HG03066 (cell line): ENCODE data around the gene SPATS2.

Experiments used
- ATAC-seq: cut with Tn5 transposase; IDR thresholded peaks from one replicate; pipeline ENCODE4 v1.9.1; 2021; ENCODE audit warnings: low read depth; ENCODE audit not compliant: unreplicated experiment

Gene SPATS2

DNA sequence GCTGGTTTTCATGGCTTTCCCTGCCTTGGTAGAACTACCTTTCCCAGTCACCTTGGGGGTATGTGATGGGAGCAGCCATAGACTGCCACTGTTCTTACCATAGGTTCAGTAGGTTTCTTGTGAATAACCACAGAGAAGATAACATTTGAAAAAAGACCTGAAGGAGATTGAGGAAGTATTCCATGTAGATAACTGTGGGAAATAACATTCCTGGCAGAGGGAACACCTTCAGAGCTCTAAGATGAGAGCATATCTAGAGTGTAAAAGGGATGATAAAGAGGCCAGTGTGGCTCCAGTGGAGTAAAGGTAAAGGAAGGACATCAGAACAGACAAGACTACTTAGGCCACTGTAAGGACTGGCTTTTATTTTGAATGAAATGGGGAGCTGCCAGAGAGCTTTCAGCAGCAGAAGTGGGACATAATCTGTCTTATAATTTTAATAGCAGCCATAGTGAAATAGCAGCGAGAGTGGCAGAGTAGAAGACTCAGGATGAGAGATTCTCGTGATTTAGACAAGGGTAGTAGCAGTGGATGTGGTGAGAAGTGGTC is 88.9 kb downstream of the SPATS2 start:
- no peak for ATAC-seq

GRCh38 chr12:49458816-49459215 is 91.6 kb downstream of the SPATS2 start:
- ATAC-seq, result no peak

- no peak for ATAC-seq
Observed at GRCh38 chr12:49461221-49461620, 94.0 kb downstream of the SPATS2 start.

DNA sequence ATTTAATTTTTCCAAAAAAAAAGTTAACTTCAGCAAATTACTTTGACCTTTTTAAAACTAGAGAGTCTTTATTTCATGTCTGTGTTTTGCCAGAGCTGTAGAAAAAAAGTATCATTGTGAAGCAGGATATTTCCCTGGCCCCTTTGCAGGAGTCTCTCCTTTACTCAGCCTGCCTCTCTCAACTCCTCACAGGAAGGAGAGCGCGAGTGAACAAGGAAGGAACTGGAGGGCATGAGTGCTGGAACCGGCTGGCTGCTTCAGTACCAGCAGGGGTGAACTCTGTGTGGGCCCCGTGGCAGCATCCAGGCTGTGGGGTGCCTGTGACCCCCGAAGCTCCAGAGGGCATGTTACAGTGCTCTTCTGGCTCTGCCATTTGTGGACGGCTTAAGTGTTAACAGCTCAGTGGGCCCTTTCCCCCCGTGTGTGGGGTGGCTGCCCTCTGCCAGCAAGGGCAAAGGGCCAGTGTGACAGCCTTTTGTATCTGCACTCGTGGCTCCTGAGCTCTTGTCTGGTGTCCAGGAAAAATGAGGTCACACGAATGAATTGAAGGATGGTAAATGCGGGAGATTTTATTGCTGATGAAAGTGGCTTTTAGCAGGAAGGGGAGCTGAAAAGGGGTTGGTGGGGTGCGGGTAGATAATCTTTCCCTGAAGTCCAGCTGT is 95.0 kb downstream of the SPATS2 start:
- no peak for ATAC-seq

DNA sequence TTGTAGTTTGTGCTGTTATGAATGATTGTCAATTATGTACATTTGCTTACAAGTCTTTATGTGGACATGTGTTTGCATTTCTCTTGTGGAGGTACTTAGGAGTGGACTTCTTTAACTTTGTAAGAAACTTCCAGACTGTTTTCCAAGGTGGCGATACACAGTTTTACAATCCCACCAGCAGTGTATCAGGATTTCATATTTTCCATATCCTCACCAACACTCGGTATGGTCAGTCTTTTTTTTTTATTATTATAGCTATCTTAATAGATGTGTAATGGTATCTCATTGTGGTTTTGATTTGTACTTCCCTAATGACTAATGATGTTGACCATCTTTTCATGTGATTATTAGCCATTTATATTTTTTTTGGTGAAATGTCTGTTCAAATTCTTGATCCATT is 97.9 kb downstream of the SPATS2 start:
- no peak for ATAC-seq

- ATAC-seq, result no peak
Observed at GRCh38 chr12:49470986-49471385, 103.7 kb downstream of the SPATS2 start.

DNA sequence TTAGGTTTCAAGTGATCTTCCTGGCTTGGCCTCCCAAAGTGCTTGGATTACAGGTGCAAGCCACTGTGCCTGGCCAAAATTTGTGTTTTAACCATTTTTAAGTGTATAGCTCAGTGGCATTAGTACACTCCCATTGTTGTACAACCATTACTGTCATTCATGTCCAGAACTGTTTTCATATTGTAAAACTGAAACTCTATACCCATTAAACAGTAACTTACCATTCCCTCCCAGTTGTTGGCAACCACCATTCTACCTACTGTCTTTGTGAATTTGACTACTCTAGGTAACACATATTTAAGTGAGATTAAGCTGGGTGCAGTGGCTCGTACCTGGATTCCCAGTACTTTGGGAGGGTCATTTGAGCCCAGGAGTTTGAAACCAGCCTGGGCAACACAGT is 104.3 kb downstream of the SPATS2 start:
- no peak for ATAC-seq

GRCh38 chr12:49476091-49476490 is 108.8 kb downstream of the SPATS2 start:
- no peak for ATAC-seq

DNA sequence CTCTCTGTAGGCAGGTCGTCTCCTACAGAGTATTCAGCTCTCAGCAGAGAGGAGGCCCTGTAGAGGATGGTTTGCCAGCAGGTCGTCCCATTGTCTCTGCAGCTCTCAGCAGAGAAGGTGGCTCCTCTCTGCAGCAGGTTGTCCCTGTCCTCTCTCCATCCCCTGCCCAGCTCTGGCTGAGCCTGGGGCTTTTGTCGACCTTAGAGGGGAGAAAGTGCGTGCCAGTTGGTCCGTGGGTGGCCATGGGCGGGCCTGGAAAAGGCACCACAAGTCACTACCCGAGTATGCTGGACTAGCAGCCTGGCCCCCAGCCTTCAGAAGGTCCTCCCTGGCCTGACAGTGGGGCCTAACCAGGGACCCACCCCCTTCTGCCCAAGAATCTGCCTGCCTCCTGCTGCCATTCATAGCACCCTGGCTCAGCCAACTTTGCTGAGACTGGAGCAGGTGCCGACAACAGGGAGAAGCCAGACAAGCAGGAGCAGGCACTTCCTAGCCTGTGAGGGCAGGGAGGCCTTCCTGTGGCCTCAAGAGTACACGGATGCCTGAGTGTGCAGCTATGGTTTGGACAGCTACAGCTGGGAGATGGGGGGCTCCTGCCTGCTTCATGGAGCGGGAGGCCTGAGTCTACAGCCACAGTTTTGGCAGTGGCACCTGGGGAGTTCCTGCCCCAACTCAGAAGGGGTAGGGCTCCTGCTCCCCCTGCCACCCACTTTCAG is 111.8 kb downstream of the SPATS2 start:
- no peak for ATAC-seq

GRCh38 chr12:49482095-49483051 is 115.1 kb downstream of the SPATS2 start:
- no peak for ATAC-seq

- ATAC-seq, result no peak
Observed at GRCh38 chr12:49483619-49484018, 116.4 kb downstream of the SPATS2 start.

DNA sequence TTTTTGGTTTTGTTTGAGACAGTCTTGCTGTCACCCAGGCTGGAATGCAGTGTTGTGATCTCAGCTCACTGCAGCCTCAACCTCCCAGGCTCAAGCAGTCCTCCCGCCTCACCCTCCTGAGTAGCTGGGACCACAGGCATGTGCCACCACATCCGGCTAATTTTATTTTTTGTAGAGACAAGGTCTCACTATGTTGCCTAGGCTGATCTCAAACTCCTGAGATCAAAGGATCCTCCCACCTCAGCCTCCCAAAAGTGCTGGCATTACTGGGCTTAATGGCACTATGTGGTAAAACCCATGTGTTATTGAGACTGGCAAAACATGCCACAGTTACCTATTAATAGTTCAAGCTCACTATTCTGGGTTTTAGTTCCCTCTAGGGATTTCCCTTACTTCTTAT is 120.3 kb downstream of the SPATS2 start:
- ATAC-seq, result no peak

DNA sequence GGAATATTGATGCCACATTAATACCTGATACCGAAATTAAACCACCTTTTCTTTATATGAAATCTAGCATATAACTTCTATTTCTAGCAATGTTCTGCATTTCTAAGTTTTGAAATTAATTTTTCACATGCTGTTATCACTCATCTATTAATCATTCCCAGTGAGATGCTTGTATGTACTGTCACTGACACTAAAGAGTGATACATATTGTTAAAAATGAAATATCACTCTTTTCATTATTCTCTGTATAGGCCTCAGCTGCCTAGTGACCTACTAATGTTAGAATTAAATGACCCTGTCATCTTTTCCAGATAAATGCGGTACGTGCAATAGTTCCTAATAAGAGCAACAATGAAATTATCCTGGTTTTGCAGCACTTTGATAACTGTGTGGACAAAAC is 121.9 kb downstream of the SPATS2 start:
- no peak for ATAC-seq

DNA sequence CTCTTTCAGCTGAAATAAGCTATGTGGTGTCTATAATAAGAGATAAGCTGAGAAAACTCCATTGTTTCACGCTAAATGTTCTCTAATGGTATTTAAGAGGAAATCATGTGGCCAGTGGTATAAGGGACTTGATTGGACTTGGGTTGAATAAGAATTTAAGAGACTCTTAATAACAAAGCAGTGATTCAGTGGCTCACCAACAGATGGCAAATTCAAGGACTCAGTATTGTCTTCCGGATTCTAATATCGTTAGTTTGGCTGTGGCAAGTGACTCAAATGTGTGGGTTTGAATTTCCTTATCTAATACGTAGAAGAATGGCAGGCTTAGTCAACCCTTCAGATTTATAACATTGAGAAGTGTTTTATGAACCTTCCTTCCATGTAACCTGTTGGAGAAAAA is 122.5 kb downstream of the SPATS2 start:
- ATAC-seq, result no peak

DNA sequence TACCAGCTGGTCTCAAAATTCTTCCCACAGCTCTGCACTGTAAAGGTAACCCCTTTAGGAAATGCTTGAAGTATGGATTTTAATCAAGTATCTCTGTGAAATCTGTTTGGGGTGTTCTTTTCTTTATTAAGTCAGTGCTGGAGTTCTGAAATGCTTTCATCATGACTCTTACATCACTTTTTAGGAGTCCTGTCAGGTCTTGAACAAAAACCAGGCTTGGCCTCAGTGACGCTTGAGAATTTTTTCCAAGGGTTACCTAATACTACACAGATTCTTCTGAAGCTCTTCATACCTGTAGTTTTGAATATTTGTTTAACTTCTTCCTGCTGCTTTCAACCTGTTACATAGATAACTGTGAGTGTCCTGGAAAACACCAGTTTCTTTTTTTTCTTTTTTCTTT is 124.6 kb downstream of the SPATS2 start:
- ATAC-seq, result no peak

DNA sequence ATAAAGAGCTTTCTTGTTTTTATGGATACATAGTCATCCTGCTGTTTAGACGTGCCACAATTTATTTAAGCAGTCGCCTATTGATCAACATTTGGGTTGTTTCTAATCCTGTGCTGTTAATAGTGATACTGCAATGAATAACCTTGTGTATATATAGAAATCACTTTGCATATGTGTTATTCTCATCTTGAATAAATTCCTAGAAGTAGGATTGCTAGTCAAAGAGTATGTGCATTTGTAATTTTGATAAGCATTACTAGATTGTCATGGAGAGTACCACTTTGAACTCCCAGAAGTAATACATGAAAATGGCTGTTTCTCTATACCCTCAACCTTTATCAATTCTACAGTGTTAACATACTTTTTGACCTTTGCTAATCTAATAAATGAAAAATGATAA is 126.6 kb downstream of the SPATS2 start:
- ATAC-seq, result no peak

DNA sequence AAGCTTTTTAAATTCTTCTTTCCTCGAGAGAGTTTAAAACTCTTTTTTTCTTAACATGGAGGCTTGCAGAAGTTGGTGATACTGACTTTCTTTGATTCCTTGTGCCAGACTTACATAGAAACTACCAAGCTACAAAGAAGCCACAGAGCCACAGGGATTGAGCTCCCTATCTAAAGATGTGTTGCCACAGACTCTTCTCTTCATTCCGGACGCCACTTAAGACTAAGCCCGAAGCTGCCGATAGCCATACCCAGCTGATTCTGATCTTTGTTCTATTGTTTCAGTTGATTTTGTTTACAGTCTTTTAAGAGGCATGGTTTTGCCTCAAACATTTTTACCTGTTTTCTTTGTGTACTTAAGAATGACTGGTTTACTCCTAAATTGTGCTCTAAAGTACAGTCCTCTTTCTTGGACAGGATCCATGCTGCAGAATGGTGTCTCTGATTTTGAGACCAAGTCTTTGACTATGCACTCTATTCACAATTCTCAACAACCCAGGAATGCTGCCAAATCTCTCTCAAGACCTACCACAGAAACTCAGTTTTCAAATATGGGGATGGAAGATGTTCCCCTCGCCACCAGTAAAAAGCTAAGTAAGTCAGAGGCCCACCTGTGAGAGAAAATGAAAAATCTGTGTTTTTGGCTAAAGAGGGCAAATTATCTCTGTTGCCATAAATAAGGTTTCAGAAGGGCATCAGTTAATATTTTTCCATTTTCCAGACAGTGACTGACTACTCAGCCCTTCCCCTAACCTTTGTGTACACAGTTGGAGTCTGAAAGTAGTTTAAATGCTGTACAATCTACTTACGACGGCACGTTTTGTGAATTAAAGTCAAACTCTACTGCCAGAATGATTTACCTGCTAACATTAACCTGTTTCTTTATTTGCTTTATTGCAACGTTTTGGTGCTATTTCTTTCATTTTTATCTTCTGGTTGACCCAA is 129.4 kb downstream of the SPATS2 start:
- ATAC-seq, result no peak

DNA sequence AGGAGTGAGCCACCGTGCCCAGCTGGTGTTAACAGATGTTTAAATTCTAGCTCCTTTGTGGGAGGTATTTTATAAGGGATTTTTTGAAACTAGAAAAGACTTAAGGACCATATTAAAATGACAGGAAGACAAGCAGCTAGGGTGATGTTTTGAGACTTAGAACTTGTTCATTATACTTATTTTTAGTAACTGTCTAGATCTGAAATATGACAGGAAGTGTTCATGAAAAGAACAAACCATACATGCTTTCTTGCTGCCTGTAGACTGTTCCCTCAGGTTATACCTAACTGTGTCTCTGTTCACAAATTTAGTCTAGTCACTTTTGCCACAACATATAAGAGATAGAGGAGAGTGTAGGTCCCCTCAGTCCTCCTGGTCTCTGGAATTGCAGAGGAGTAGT is 134.6 kb downstream of the SPATS2 start:
- ATAC-seq, result no peak

- ATAC-seq, result no peak
Observed at GRCh38 chr12:49502590-49502989, 135.3 kb downstream of the SPATS2 start.

DNA sequence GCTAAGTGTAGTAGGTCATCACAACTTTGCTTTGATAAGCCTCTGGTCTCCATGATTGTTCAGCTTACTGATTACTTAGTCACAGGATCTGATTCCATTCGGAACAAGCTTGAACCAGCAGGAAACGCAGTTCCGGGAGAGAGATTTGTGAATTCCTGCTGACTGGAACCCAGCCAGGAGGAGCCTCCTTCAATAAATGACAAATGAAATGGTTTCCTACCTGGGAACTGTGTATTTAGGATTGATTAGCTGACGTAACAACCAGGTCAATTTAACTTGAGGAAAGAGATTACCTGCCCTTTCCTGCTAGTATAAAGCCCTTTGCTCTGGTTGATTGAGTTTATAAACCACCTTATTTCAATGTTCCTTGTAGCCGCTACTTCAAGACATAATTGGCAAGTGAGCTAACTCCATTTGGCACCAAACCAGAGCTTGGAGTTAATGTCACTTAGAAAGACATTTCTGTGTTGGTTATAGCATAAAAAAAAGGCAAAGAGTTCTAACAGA is 136.5 kb downstream of the SPATS2 start:
- no peak for ATAC-seq
